Activated CD8-positive, alpha-beta memory T cell treated with anti-CD3 and anti-CD28 coated beads for 48 hours (primary cell): Measurements from ENCODE around the gene DPP4.
"Not testable (repeated sequence)": the region's sequence is repeated elsewhere in the genome, so short reads cannot be mapped to it uniquely, and the experiment has no call there.

Experiments
- DNase-seq, 3 experiments: peaks; one replicate each; pipeline ENCODE4 v3.0.0-alpha.2; 2020; ENCODE audit warnings: low read depth in 2 of 3, low spot score in 2 of 3

DPP4 gene

DNA sequence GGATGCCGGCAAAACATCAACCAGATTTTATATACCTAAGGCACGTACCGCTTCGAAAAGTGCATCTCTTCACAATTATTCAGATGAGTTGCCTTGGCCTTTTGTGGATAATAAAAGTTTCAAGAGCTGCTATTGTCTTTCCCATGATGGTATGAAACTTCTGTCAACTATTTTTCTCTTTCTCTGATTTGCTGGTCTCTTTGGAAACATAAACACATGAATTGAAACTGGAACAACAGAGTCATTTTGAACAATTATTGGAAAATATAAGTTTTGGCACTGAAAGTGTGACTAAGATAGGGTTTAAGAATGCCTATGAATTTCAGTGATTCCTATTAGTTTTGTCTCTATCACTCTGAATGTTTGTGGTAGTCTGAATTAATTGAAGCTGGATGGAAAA lies 109.9 kb downstream of the DPP4 start:
- DNase-seq = no peak

DNA sequence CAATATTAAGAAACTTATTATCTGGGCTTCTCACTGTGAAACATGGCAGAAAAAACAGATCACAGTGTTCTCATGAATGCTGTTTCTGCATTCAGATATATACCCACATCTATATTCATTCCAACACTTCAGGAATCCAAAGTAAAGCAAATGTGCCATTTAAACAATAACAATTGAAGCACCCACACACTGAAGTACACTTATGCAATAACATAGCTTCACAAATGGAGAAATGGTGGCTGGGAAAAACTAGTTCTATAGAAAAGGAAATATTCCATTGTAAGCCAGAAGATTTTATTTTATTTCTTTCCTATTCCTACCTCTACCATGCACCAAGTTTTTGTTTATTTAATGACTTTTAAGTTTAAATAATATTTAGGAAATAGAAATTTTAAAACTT lies 111.9 kb downstream of the DPP4 start:
- DNase-seq = no peak

DNA sequence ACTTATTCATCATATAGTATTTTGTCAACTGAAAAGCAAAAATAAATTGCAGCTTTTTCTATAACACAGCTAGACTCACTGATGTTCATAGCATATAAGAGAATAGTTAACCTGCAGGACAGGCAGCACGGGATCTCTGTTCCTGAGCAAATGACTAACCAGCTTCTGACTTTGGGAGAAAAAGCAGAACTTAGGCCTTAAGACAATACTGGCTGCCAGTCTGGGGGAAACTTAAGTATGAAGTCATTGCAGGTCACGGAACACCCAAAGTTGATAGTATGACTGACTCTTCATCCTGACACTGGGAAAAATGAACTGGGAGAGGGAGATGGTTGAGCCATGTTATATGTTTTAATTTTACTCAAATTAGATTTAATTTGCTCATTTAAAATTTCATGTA lies 113.0 kb downstream of the DPP4 start:
- no peak for DNase-seq

DNA sequence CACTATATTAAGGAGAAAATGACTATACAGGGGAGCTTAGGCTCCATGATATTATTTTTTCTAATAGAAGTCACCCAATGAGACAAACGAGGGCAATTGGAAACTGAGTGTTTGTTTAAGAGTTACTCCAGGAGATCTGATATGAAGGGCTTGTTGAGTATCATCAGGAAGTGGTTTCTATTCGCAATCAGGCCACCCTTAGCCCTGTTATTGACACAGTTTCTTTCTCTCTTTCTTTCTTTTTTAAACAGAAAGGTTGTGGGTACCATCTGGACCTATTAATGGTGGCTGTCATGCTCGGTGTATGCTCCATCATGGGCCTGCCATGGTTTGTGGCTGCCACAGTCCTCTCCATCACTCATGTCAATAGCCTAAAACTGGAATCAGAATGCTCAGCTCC lies 117.3 kb downstream of the DPP4 start:
- DNase-seq = no peak

DNA sequence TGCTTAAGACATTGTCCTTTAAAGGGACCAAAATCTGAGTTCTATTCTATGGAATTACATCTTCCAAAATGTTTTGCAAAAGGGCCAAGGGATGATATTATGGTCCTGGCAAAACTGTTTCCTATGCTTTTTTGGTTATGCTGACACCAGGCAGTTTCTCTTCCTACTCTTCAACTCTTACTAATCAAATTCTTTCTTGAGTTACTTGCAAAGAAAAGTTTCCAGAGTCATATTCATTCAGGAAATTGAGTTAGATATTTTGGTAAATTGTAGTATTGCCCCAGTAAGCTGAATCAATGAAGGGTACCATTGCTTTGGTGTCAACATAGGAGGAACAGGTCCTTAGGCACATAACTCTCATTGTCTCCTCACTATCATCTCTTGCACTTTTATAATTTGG lies 118.8 kb downstream of the DPP4 start:
- DNase-seq = no peak

DNA sequence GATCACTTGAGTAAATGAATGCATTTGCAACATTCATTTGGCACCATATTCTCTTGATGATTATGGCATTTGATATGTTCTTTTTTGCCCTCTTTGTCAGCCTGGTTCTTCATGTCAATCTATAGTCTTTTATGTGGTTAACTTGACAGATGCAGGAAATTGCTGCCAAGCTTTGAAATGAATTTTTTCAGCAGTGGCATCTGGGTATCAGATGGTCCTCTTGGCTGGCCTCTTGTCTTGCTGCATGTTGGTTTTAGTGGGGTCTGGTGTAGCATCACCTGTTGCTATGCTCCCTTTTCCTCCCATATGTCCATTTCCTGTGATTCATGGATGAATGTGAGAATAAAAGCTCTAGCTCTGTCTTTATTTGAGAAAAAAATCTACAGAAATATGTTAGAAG lies 119.9 kb downstream of the DPP4 start:
- no peak for DNase-seq

DNA sequence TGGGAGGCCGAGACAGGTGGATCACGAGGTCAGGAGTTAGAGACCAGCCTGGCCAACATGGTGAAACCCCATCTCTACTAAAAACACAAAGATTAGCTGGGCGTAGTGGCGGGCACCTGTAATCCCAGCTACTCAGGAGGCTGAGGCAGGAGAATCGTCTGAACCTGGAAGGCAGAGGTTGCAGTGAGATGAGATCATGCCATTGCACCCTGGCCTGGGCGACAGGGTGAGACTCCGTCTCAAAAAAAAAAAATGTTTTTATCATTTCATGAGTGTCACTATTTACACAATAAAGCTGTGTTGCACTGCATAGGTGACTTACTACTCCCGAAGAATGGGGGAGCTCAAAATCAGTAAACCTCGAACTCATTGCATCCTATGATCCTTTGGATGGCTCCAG lies 120.6 kb downstream of the DPP4 start:
- not testable (repeated sequence) for DNase-seq

DNA sequence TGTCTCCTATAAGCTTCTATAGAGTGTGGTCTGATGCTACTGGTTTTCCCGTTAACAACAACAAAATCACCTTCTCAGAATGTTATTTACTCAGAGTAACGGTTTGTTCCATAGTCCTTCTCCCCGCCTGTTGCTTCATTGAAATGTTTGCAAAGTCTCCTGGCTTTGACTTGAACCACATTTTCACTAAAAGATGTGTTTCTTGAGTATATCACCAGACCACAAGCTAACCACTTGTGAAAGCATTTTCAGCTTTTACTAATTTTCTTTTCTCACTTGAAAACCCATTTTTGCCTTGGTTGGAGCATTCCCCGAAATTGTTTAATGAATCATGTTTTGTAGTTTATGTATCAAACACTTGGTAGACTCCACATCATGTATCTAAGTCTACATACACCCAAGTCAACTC lies 121.2 kb downstream of the DPP4 start:
- no peak for DNase-seq

- DNase-seq = no peak
Measured at GRCh38 chr2:161947836-161948235, 126.2 kb downstream of the DPP4 start.

GRCh38 chr2:161947406-161947805 lies 126.6 kb downstream of the DPP4 start:
- no peak for DNase-seq

DNA sequence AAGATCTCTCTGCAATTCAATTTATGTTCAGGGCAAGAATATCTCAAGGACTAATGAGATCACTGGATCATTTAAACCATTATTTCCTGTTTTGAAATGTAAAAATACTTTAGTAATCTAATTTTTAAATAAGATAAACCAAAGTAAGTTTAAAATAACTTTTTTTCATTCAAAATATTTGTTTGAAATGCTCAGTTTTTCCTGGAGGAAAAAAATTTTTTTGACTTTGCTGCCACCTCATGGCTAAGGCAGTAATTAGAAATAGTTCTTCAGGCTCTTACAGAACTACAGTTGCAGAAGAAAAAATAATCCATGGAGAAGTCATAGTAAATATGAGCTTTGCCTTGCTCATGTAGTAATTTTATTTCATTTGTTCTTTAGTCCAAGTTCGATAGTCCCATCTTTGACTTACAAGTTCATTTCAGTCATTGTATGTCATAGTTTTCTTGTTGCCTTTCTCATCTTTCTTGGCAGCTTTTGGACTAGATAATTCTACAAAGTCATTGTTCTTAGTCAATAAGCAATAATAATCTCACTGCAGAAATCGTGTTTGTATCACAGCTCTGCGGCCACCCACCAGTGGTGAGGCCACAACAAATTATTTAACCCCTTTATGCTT lies 127.4 kb downstream of the DPP4 start:
- no peak for DNase-seq

DNA sequence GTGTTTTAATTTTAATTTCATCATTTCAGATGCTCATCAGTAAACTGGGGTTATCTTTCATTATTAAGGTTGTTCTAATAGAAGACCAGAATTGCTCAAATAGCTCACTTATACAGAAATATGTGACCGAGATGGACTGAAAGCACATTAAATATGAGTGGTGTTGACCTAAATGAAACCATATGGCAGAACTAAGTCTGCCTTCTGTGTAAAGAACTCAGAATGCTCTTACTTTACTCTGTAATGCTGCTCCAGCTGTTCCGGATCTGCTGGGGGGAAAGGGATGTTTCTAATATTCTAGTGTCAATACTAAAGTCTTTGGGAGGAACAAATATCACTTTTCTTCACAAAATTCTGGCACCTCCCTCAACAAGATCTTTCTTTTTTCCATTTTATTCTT lies 131.0 kb downstream of the DPP4 start:
- no peak for DNase-seq
